CD8-positive, alpha-beta memory T cell (primary cell): ENCODE measurements around the gene AP3D1. TPM values are rescaled to one million over a fixed set of nuclear protein-coding genes. Genes with fewer than 3 reads are reported as not detected.
A peak's percentile ranks its signal among the peaks of the same experiment; 100 is the strongest.

Experiments
- CTCF ChIA-PET: fragments of 350-600 bp; sonication (Branson Sonifier 250); formaldehyde crosslinking; loops from one replicate; lab custom pipeline; 2021; ENCODE audit warnings: antibody characterized with exemption; lab: Charles Lee
- POLR2A ChIA-PET: fragments of 350-600 bp; sonication (Branson Sonifier 250); formaldehyde crosslinking; loops from one replicate; lab custom pipeline; 2021; ENCODE audit warnings: antibody characterized with exemption; lab: Charles Lee
- DNase-seq, 5 donors: peaks; one replicate each; pipeline versions ENCODE4 v3.0.0 to v3.0.0-alpha.2; 2020 to 2022; ENCODE audit warnings: mixed read lengths in 1 of 5
- H3K27ac ChIP-seq: one replicate; pipeline ENCODE4 v1.7.0; 2013; ENCODE audit warnings: low read depth, mild to moderate bottlenecking, low read length, moderate library complexity
- H3K27me3 ChIP-seq: 2 replicates; pipeline ENCODE4 v1.7.0; 2013; ENCODE audit warnings: low read length, mild to moderate bottlenecking; ENCODE audit not compliant: insufficient read depth, poor library complexity, severe bottlenecking
- H3K36me3 ChIP-seq: 2 replicates; pipeline ENCODE4 v1.7.0; 2013; ENCODE audit warnings: mild to moderate bottlenecking, low read length, moderate library complexity; ENCODE audit not compliant: insufficient read depth
- H3K4me1 ChIP-seq: 2 replicates; pipeline ENCODE4 v1.7.0; 2013; ENCODE audit warnings: mild to moderate bottlenecking, low read length, moderate library complexity; ENCODE audit not compliant: insufficient read depth
- H3K4me3 ChIP-seq: 2 replicates; pipeline ENCODE4 v1.7.0; 2013; ENCODE audit warnings: mild to moderate bottlenecking, low read length
- H3K9me3 ChIP-seq: 2 replicates; pipeline ENCODE4 v1.7.0; 2013; ENCODE audit warnings: mild to moderate bottlenecking, low read length
- H3K27ac Mint-ChIP-seq, 8 donors: one replicate each; pipeline ENCODE4 v1.8.0; 2020 to 2021; ENCODE audit warnings: mixed read lengths in 8 of 8, mild to moderate bottlenecking in 6 of 8, inconsistent platforms in 3 of 8, moderate library complexity in 3 of 8
- H3K27me3 Mint-ChIP-seq, 2 donors: one replicate each; pipeline ENCODE4 v1.8.0; 2020 to 2021; ENCODE audit warnings: mixed read lengths in 2 of 2, mild to moderate bottlenecking in 1 of 2, moderate library complexity in 1 of 2
- H3K36me3 Mint-ChIP-seq, 3 donors: one replicate each; pipeline ENCODE4 v1.8.0; 2020 to 2021; ENCODE audit warnings: mixed read lengths in 3 of 3, inconsistent platforms in 1 of 3, mild to moderate bottlenecking in 1 of 3
- H3K4me1 Mint-ChIP-seq, 3 donors: one replicate each; pipeline ENCODE4 v1.8.0; 2020 to 2021; ENCODE audit warnings: mixed read lengths in 3 of 3, inconsistent platforms in 1 of 3, mild to moderate bottlenecking in 1 of 3
- H3K4me3 Mint-ChIP-seq, 7 donors: one replicate each; pipeline ENCODE4 v1.8.0; 2020 to 2021; ENCODE audit warnings: mixed read lengths in 7 of 7, mild to moderate bottlenecking in 6 of 7, moderate library complexity in 4 of 7, inconsistent platforms in 2 of 7
- H3K9me3 Mint-ChIP-seq, 5 donors: one replicate each; pipeline ENCODE4 v1.8.0; 2020 to 2022; ENCODE audit warnings: mixed read lengths in 5 of 5, mild to moderate bottlenecking in 3 of 5, moderate library complexity in 2 of 5, inconsistent platforms in 1 of 5
- polyA plus RNA-seq: library from polyadenylated mRNA; unstranded; fragments of 300-500 nt; fragmentation: Illumina TruSeq; gene quantifications from one replicate; pipeline ENCODE4 v1.2.3, GENCODE V29; 2021
- total RNA-seq, 2 experiments: library from RNA; stranded (reverse); gene quantifications; one replicate each; pipeline ENCODE4 v1.2.3, GENCODE V29; 2021

AP3D1 gene
- total and polyA plus RNA-seq, 3 experiments from 2014 or later = 44.2 to 99.2 (median 96.5) TPM

GRCh38 chr19:2180114-2180513, 28.7 kb upstream of the AP3D1 start:
- POLR2A ChIA-PET = no interaction called here
- Mint-ChIP-seq H3K36me3 (peaks cover 0 to 38% (median 3%) of the 10 kb centered on the region in 3 donors), H3K9me3 (no peaks in the 10 kb centered on the region), H3K4me3 (no peak overlapping the region), H3K27me3 (no peaks in the 10 kb centered on the region), H3K27ac (no peak overlapping the region), H3K4me1 (peaks cover 5 to 20% (median 5%) of the 10 kb centered on the region in 3 donors)
- Histone ChIP-seq H3K4me3 (no peak overlapping the region), H3K4me1 (no peaks in the 10 kb centered on the region), H3K27me3 (no peaks in the 10 kb centered on the region), H3K36me3 (no peaks in the 10 kb centered on the region), H3K9me3 (no peaks in the 10 kb centered on the region), H3K27ac (no peak overlapping the region)
- CTCF ChIA-PET = interaction anchor here (0.8 kb wide), 1 partner anchor 24 kb away, joined by 3 read pairs; no protein-coding TSS in a partner anchor
- DNase-seq = no peak

DNA sequence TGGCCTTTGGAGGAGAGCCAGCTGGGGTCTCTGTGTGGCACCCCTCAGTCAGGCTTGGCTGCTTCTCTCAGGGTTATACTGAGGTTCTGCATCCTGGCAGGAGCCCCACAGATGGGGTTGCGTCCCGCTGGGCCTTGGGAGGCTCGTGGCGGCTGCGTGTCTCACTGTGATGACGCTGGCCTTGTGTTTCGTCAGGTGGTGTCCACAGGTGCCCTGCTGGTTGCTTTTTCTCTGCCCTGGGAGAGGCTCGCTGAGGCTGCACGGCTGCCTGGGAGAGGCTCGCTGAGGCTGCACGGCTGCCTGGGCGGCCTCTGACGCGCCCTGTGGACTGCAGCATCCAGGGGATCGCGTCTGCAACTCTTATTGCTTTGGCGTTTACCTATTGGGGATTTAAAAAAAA, 27.7 kb upstream of the AP3D1 start:
- Mint-ChIP-seq H3K4me1 (peaks cover 2 to 21% (median 7%) of the 10 kb centered on the region in 3 donors), H3K36me3 (peaks cover 0 to 32% (median 0%) of the 10 kb centered on the region in 3 donors), H3K27me3 (no peaks in the 10 kb centered on the region), H3K9me3 (no peaks in the 10 kb centered on the region), H3K4me3 (no peak overlapping the region), H3K27ac (no peak overlapping the region)
- no peak overlapping the region for H3K27ac ChIP-seq
- H3K4me3 ChIP-seq = no peak overlapping the region
- CTCF ChIA-PET = no interaction called here
- no peaks in the 10 kb centered on the region for H3K4me1 ChIP-seq
- no peaks in the 10 kb centered on the region for H3K27me3 ChIP-seq
- no peaks in the 10 kb centered on the region for H3K36me3 ChIP-seq
- H3K9me3 ChIP-seq = no peaks in the 10 kb centered on the region
- no peak for DNase-seq
- POLR2A ChIA-PET = interaction anchor here (0.6 kb wide), 1 partner anchor 161 kb away, joined by 3 read pairs; no protein-coding TSS in a partner anchor

GRCh38 chr19:2176337-2176994, 25.1 kb upstream of the AP3D1 start:
- peaks cover 4% of the 10 kb centered on the region for H3K4me1 ChIP-seq
- Mint-ChIP-seq H3K27ac (peak overlapping the region in 2 of 8 donors; percentile 21 to 92), H3K9me3 (no peaks in the 10 kb centered on the region), H3K4me3 (no peak overlapping the region), H3K27me3 (no peaks in the 10 kb centered on the region), H3K36me3 (peaks cover 0 to 18% (median 0%) of the 10 kb centered on the region in 3 donors), H3K4me1 (peaks cover 12 to 33% (median 12%) of the 10 kb centered on the region in 3 donors)
- no peaks in the 10 kb centered on the region for H3K27me3 ChIP-seq
- CTCF ChIA-PET = interaction anchor here (1.4 kb wide), 1 partner anchor 21 kb away, joined by 4 read pairs; no protein-coding TSS in a partner anchor
- DNase-seq = no peak
- POLR2A ChIA-PET = no interaction called here
- no peaks in the 10 kb centered on the region for H3K9me3 ChIP-seq
- H3K36me3 ChIP-seq = no peaks in the 10 kb centered on the region
- H3K27ac ChIP-seq = no peak overlapping the region
- no peak overlapping the region for H3K4me3 ChIP-seq

DNA sequence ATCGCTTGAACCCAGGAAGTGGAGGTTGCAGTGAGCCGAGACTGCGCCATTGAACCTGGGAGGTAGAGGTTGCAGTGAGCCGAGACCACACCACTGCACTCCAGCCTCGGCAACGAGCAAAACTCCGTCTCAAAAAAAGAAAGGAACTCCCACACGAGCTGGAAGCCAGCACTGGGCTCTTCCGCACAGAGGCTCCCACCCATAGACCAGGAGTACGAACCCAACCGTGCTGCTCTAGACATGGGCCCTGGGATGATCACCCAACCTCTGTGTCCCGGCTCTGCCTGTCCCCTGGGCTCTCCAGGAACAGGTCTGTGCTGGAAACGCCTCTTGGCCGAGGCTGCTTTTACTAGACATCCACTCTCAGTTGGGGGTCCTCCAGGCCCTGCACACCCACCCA, 24.4 kb upstream of the AP3D1 start:
- ChIA-PET POLR2A (no interaction called here), CTCF (no interaction called here)
- Mint-ChIP-seq H3K27ac (no peak overlapping the region), H3K4me3 (no peak overlapping the region), H3K36me3 (peaks cover 0 to 12% (median 0%) of the 10 kb centered on the region in 3 donors), H3K4me1 (peaks cover 18 to 40% (median 19%) of the 10 kb centered on the region in 3 donors), H3K27me3 (no peaks in the 10 kb centered on the region), H3K9me3 (no peaks in the 10 kb centered on the region)
- no peak overlapping the region for H3K4me3 ChIP-seq
- H3K9me3 ChIP-seq = no peaks in the 10 kb centered on the region
- peaks cover 11% of the 10 kb centered on the region for H3K4me1 ChIP-seq
- no peak overlapping the region for H3K27ac ChIP-seq
- no peak for DNase-seq
- no peaks in the 10 kb centered on the region for H3K36me3 ChIP-seq
- no peaks in the 10 kb centered on the region for H3K27me3 ChIP-seq

DNA sequence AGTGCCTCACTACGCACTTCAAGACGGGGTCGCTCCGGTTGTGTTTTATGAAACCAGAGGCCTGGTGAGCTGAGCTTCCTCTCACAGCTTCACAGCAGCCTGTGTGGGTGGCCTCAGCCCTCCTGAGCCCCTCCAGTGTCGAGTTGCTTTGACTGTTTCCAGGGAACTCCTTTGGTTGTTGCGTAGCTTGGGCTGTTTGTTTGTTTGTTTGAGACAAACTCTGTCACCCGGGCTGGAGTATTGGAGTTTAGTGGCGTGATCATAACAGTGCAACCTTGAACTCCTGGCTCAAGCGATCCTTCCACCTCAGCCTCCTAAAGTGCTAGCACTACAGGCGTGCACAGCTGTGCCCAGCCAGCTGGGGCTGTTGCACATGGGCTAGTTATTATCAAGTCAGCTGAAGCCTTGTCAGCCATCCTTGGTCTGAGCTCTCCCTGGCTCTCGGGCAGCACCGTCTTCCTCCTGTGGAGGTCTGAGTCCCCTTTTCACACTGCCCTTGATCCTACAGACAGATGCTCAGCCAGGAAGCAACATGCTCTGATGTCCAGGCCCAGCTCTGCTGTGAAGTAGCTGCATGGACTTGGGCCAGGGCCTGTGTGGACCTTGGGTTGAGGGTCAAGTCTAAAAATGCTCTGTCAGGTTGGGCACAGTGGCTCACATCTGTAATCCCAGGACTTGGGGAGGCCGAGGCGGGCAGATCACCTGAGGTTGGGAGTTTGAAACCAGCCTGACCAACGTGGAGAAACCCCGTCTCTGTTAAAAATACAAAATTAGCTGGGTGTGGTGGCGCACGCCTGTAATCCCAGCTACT, 22.6 kb upstream of the AP3D1 start:
- no peak overlapping the region for H3K4me3 Mint-ChIP-seq
- ChIA-PET CTCF (interaction anchor here (1.0 to 1.4 kb wide), 2 partner anchors 18 to 244 kb away, joined by 3 to 8 read pairs; no protein-coding TSS in a partner anchor), POLR2A (no interaction called here)
- no peaks in the 10 kb centered on the region for H3K36me3 ChIP-seq
- no peak for DNase-seq
- H3K27me3 Mint-ChIP-seq = no peaks in the 10 kb centered on the region
- peak overlapping the region in 4 of 8 donors; percentile 23 to 60 (median 46) for H3K27ac Mint-ChIP-seq
- H3K4me1 ChIP-seq = peaks cover 18% of the 10 kb centered on the region
- H3K27ac ChIP-seq = no peak overlapping the region
- no peak overlapping the region for H3K4me3 ChIP-seq
- peaks cover 0 to 7% (median 0%) of the 10 kb centered on the region in 3 donors for H3K36me3 Mint-ChIP-seq
- H3K4me1 Mint-ChIP-seq = peaks cover 18 to 44% (median 33%) of the 10 kb centered on the region in 3 donors
- no peaks in the 10 kb centered on the region for H3K27me3 ChIP-seq
- no peaks in the 10 kb centered on the region for H3K9me3 Mint-ChIP-seq
- no peaks in the 10 kb centered on the region for H3K9me3 ChIP-seq

DNA sequence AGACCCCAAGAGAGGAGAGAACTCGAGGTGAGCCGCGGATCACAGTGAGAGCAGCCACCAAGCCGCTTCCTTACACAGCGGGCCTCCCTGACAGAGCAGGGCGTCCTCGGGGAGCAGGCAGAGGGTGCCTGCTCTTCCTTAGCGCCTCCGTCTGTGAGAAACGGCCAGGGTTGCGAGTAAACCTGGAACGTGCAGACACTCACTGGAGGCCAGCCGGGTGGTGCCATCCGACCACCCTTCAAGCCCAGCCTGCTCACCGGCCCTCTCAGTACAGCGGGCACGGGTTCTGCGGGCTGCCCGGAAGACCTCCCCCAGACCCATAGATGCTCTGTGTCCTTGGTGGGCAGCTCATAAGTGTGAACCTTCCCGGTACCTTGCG, 22.0 kb upstream of the AP3D1 start:
- H3K27ac Mint-ChIP-seq = peak overlapping the region in 2 of 8 donors; percentile 17 to 51
- H3K9me3 Mint-ChIP-seq = no peaks in the 10 kb centered on the region
- H3K4me1 Mint-ChIP-seq = peaks cover 23 to 50% (median 39%) of the 10 kb centered on the region in 3 donors
- H3K27ac ChIP-seq = no peak overlapping the region
- no peaks in the 10 kb centered on the region for H3K9me3 ChIP-seq
- no peaks in the 10 kb centered on the region for H3K36me3 ChIP-seq
- H3K36me3 Mint-ChIP-seq = peaks cover 0 to 7% (median 0%) of the 10 kb centered on the region in 3 donors
- POLR2A ChIA-PET = no interaction called here
- DNase-seq = no peak
- CTCF ChIA-PET = interaction anchor here (1.0 to 1.4 kb wide), 2 partner anchors 18 to 244 kb away, joined by 3 to 8 read pairs; no protein-coding TSS in a partner anchor
- no peaks in the 10 kb centered on the region for H3K27me3 ChIP-seq
- no peaks in the 10 kb centered on the region for H3K27me3 Mint-ChIP-seq
- peaks cover 24% of the 10 kb centered on the region for H3K4me1 ChIP-seq
- no peak overlapping the region for H3K4me3 Mint-ChIP-seq
- H3K4me3 ChIP-seq = no peak overlapping the region

GRCh38 chr19:2171349-2172145, 20.2 kb upstream of the AP3D1 start:
- H3K27ac Mint-ChIP-seq = peak overlapping the region in 7 of 8 donors; percentile 57 to 91 (median 76)
- peaks cover 34% of the 10 kb centered on the region for H3K4me1 ChIP-seq
- no peak overlapping the region for H3K27ac ChIP-seq
- H3K36me3 Mint-ChIP-seq = peaks cover 0 to 3% (median 0%) of the 10 kb centered on the region in 3 donors
- H3K4me1 Mint-ChIP-seq = peaks cover 35 to 67% (median 52%) of the 10 kb centered on the region in 3 donors
- H3K4me3 Mint-ChIP-seq = peak overlapping the region in 6 of 7 donors; percentile 15 to 67 (median 39)
- H3K9me3 Mint-ChIP-seq = no peaks in the 10 kb centered on the region
- H3K27me3 ChIP-seq = no peaks in the 10 kb centered on the region
- no peaks in the 10 kb centered on the region for H3K36me3 ChIP-seq
- no peaks in the 10 kb centered on the region for H3K9me3 ChIP-seq
- ChIA-PET CTCF (interaction anchor here (1.3 kb wide), 1 partner anchor 11 kb away, joined by 4 read pairs; no protein-coding TSS in a partner anchor), POLR2A (interaction anchor here (0.6 kb wide), 1 partner anchor 102 kb away, joined by 4 read pairs; no protein-coding TSS in a partner anchor)
- DNase-seq = peak; percentile 66 to 89 (median 75)
- no peak overlapping the region for H3K4me3 ChIP-seq
- no peaks in the 10 kb centered on the region for H3K27me3 Mint-ChIP-seq
